GM18499 (cell line): ENCODE measurements around the gene TYW1.
"Not testable (repeated sequence)": the region's sequence is repeated elsewhere in the genome, so short reads cannot be mapped to it uniquely, and the experiment has no call there.

Experiments used
- ATAC-seq: cut with Tn5 transposase; IDR thresholded peaks from one replicate; pipeline ENCODE4 v1.9.1; 2021; ENCODE audit warnings: moderate number of reproducible peaks; ENCODE audit not compliant: insufficient read depth, unreplicated experiment

The TYW1 gene, protein sequence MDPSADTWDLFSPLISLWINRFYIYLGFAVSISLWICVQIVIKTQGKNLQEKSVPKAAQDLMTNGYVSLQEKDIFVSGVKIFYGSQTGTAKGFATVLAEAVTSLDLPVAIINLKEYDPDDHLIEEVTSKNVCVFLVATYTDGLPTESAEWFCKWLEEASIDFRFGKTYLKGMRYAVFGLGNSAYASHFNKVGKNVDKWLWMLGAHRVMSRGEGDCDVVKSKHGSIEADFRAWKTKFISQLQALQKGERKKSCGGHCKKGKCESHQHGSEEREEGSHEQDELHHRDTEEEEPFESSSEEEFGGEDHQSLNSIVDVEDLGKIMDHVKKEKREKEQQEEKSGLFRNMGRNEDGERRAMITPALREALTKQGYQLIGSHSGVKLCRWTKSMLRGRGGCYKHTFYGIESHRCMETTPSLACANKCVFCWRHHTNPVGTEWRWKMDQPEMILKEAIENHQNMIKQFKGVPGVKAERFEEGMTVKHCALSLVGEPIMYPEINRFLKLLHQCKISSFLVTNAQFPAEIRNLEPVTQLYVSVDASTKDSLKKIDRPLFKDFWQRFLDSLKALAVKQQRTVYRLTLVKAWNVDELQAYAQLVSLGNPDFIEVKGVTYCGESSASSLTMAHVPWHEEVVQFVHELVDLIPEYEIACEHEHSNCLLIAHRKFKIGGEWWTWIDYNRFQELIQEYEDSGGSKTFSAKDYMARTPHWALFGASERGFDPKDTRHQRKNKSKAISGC

DNA sequence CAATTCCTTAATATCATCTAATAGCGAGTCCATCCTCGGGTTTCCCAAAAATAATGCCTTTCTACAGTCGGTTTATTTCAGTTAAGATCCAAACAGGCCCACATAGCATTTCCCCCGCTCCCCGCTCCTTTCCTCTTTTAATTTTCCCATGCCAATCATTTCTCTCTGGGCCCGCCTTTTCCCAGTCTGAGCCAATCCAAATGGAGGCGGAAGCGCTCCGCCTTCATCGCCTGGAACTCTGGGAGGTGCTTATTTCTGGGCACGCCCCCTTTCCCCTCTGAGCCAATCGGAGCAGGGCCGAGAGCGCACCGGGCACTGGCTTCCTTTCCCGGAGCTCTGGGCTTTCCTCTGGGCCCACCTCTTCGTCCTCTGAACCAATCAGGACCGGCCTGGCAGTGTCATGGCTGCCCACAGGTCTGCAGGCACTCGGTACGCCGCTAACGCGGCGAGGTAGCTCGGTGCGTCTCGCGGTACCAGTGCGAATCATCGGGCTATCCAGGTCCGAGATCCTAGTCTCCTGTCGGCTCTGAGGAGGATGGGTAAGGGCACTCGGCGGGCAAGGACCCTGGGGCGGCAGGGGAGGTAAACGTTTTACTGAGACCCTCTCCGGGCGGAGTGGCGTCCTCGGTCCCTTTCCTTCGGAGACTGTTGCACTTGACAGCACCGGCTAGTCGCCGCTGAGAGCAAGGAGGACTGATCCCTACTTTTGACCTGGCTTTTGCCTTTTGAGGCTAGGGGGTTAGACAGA, at the start of gene TYW1:
Gene TYW1 (plus strand): TSS at position 390 of the 748 bp plus-strand sequence. CDS start 146 bp downstream, at position 536.
- ATAC-seq = peak; percentile 78

DNA sequence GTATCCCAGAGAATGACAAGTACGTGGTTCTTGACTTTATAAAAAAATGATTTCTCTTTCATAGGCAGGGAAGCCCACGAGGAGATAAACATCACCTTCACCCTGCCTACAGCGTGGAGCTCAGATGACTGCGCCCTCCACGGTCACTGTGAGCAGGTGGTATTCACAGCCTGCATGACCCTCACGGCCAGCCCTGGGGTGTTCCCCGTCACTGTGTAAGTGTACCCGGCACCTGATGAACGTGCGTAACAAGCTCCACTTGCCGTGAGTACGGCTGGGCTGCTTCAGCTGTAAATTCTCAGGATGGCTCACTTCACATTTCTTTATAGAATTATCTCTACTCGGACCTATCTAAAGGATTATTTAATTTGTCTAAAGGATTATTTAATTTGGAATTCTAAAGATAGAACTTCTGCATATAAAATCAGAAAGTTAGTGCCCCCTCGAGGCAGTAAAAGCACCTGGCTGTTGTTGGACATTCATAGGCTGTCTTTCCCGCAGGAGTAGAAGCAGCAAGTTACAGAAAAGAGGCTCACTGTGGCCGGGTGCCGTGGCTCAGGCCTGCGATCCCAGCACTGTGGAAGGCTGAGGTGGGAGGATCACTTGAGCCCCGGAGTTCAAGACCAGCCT, 48.0 kb upstream of the TYW1 start:
- ATAC-seq = no peak

DNA sequence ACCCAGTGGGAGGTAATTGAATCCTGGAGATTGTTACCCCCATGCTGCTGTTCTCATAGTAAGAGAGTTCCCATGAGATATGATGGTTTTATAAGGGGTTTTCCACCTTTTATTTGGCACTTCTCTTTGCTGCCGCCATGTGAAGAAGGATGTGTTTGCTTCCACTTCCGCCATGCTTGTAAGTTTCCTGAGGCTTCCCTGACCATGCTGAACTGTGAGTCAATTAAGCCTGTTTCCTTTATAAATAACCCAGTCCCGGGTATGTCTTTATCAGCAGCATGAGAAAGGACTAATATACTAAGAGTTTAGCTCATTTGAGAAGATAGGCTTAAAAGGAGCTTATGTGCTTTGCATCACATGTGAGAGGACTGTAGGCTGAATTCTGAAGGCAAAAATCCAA, 46.3 kb upstream of the TYW1 start:
- no peak for ATAC-seq

DNA sequence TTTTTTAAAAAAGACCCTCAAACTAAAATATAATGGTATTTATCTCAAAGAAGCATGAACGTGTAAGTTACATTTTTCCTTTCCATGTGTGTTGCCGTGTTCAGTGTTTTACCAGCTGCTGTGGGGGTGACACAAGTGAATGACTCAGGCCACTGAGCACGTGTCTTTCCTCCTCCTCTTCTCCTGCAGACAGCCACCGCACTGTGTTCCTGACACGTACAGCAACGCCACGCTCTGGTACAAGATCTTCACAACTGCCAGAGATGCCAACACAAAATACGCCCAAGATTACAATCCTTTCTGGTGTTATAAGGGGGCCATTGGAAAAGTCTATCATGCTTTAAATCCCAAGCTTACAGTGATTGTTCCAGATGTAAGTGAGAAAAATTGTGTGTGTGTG, 45.9 kb upstream of the TYW1 start:
- ATAC-seq = no peak

DNA sequence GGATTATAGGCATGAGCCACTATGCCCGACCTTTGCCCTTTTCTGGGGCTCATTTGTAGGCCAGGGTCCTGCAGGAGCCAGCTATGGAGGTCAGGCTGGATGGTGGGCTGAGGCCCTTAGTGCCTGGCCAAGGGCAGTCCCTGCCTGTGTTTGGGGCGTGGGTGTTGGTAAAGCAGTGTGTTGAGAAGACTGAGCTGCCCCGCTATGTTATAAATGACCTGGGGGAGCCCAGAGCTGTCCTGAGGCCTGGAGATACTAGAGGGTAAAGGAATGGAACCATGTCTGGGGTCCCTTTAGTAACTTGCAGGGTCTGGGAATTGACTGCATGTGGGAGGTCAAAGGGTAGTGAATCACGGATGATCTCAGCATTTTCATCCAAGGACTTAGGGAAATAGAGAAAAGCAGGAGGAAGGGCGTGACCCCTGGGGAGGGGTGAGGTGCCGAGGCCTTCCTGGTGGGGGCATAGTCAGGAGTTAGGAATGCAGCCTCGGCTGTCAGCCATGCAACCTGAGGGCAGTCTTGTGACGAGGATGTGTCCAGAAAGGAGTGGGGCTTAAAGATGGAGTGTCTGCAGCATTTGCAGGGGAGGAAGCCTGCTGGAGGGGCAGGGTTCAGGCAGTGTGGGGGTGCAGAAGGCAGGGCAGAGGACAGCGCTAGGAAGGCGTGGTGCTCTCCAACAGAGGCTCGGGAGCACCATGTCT, 44.1 kb upstream of the TYW1 start:
- no peak for ATAC-seq

DNA sequence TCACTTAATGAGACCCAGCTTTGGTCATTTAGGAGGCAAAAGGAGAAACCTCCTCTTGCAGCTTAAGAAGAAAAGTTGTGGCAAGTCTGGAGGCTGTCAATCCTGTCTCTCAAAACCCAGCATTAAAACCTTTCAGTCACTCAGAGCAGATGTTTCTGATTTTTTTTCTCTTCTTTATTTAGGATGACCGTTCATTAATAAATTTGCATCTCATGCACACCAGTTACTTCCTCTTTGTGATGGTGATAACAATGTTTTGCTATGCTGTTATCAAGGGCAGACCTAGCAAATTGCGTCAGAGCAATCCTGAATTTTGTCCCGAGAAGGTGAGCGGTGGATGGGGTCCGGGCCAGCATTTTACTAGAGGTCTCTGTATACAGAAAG, 43.6 kb upstream of the TYW1 start:
- no peak for ATAC-seq

DNA sequence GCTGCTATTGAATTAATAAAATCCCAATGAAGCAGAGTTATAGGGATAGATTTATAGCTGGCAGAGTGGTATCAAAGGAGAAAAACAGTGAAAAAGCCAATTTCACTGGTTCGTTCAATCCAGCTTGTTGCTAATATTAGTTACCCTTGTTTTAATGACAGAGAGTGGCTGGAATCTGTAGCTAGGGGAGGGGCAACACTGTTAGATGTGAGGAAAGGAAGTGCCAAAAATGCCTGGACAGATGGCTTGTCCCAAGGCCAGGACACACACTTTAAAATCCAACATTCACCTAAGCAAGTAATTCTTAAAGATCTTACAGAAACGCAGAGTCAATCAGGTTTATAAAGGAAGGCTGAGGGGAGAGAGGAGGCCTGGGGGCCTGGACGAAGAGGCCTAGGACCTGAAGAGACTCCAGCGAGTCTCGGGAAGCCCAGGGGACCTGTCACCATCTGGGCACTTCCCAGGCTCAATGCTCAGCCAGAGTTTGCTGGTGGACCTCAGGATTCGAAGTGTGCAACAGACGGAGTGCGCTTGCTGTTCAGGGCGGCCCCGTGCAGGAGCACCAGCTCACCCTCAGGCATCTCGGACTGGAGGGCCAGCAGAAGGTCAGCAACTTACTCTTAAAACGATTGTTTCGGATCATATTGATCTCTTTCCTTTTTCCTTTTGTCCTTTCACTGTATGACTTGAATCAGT, 38.9 kb upstream of the TYW1 start:
- ATAC-seq = no peak

DNA sequence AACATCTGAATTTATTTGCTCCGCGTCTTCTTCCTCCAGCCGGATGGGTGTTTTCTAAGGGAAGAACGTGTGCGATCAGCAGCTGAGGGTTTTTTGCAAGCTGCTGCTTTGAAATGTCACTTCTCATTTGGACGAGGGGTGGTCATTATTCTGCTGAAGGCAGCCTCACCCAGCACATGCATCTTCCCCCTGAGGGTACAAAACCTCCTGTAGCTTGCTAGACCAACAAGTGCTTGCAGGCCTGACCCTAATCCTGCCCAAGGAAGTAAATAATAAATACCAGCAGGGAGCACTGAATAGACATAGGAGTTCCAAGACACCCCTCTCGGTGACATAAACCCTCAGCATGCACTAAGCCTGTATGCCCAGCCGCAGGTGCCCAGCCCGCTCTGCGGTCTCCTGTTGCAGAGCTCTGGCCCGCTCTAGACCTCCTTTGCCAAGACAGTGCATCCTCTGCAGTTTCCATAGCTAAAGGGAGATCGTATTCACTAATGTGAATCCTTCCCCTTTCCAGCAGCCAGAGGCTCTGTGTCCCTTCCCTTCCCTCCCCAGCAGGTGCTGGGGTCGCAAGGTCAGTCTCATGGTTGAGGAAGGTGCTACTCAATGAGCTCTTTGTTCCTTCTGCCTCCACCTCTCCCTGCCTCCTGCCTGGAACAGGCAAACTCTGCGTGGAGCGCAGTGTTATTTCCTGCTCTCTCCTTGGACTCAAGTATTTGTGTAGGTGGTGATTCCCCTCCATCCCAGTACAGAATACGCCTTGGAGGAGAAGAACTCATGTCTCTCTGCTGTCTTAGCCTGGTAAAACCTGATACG, 37.9 kb upstream of the TYW1 start:
- no peak for ATAC-seq

DNA sequence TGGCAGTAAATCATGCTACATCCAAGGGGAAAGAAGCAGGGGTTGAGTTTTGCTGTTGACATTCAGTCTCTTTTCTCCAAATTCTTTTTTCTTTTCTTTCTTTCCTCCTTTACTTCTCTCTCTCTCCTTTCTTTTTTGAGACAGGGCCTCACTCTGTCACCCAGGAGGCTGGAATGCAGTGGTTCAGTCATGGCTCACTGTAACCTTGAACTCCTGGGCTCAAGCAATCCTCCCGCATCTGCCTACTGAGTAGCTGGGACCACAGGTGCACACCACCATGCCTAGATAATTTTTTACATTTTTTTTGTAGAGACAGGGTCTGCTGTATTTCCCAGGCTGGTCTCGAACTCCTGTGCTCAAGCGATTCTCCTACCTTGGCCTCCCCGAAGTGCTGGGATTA, 36.4 kb upstream of the TYW1 start:
- no peak for ATAC-seq

DNA sequence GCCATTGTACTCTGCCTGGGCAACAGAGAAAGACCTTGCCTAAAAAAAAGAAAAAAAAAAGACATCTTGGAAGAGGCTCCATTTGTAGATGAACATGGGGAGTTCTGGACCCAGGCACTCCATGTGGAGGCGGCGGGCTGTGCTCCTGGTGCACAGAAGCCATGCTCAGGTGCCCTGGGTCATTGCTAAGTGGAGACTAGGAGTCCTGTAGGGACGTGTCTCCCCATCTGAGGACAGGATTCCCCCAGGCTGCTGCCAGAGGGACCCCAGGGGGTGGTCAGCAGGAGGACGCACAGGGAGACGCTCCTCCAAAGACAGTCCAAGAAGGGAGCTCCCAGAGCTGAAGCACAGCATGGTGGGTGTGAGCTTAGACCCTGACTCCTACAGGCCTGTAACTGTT, 35.5 kb upstream of the TYW1 start:
- no peak for ATAC-seq

DNA sequence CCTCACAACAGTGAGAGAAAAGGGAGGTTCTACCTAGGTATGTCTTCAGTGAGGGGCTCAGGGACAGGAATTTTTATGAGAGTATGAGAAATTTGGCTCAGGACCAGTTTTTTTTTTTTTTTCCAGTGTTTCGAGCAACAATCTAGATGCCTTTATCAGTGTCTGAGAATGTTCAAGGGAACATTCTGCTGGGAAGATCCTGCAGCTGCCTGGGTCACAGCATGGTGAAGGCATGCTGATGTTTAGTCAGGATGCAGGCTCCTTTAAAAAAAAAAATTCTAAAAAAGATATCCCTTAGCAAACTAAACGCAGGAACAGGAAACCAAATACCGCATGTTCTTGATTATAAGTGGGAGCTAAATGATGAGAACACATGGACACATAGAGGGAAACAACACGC, 32.2 kb upstream of the TYW1 start:
- no peak for ATAC-seq

DNA sequence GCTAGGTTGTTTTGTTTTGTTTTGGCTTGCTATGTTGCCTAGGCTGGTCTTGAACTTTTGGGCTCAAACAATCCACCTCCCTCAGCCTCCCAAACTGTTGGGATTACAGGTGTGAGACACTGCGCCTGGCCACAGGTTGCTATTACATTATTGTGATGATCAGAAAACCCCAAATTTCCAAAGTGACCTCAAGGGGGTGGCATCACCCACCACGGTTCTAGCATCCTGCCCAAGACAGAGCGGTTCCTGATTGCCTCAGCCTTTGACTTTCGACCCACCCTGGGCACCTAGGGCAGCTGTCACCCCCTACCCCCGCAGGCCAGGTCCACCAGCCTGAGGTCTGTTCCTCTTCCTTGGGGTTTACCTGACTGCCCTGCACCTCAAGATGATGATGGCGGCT, 29.6 kb upstream of the TYW1 start:
- no peak for ATAC-seq

DNA sequence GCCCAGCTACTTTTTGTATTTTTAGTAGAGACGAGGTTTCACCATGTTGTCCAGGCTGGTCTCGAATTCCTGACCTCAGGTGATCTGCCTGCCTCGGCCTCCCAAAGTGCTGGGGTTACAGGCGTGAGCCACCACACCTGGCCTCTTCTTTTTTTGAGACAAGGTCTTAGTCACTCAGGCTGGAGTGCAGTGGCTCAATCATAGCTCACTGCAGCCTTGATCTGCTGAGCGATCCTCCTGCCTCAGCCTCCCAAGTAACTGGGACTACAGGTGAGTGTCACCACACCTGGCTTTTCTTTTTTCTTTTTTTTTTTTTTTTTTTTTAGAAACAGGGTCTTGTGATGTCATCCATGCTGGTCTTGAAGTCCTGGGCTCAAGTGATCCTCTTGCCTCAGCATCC, 27.6 kb upstream of the TYW1 start:
- not testable (repeated sequence) for ATAC-seq

DNA sequence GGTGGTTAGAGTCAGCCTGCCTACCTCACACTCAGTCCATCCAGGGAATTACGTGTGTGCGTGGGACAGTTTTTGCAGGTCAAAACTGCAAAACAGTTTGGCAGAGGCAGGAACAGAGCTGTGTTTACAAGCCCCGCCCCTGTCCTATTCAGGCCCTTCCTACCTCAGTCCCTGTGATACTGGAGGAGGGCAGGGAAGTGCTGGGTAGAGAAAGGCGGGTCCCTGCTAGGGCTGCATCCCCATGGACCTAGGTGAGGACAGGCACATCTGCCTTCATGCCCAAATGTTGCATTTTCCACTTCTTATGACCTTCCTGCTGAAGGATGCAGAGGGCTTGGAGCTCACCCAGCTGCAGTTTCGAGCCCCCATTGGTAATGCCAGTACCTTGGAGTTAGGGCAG, 26.3 kb upstream of the TYW1 start:
- ATAC-seq = no peak

DNA sequence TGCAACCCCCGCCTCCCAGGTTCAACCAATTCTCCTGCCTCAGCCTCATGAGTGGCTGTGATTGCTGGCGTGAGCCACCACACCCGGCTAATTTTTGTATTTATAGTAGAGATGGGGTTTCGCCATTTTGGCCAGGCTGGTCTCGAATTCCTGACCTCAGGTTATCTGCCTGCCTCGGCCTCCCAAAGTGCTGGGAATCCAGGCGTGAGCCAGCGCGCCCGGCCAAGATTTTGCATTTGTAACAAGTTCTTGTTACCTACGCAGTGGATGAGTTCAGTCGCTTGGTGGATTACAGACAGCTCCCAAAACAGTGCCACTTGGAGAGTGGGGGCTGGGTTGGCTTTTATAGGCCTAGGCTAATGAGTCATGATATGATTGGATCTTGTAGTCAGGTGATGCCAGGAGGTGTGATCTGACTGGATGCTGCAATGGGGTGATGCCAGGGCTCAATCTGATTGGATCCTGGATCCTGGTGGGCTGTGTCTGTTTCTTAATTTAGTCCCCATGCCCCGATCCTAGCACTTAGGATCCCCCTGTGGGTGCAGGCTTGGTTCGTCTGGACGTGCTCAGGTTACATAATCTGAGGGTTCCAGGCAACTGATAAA, 21.5 kb upstream of the TYW1 start:
- ATAC-seq = no peak

DNA sequence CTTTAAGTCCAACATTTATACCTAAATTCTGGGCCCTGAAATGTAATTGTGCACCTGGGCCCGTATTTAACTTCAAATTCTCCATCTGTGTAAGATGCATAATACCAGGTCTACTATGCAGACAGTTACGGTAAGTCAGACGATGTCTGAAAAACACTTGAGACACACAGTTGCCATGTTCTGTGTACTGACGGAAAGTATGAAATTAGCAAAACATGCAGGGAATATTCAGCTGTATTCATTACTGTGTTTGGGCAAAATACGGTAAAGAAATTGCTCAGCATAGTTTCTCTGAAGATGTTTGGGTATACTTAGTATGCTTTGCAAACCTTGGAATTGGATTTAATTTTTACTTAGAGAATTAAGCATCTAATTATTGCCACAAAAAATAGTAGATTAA, 18.3 kb upstream of the TYW1 start:
- not testable (repeated sequence) for ATAC-seq

DNA sequence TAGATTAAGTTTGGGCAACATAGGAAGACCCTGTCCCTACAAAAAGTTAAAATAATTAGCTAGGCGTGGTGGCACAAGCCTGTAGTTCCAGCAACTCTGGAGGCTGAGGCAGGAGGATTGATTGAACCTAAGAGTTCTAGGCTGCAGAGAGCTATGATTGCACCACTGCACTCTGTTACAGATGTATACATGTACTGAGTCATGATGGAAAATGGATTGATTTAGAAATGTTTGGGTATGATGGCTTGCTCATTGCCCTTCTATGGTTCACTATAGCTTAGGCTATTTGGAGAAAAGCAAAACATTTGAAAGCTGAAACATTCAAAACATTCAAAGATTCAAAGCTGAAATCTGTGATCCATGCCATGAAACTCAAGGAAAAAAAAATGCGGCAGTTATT, 17.6 kb upstream of the TYW1 start:
- not testable (repeated sequence) for ATAC-seq

DNA sequence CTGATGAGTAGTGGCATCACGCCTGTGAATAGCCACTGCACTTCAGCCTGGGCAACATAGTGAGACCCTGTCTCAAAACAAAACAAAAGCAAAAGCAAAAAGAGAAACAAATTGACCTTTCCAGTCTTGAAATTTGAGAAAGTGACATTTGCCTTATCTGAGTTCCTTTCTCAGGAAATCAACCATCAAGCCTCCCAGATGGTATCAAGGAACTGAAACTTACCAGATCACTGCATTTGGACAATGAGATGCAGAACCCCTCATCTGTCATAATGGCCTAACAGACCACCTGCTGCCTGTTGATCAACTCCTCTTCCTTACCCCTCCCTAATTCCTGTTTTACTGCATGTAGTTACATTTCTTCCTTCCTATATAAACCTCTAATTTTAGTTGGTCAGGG, 16.3 kb upstream of the TYW1 start:
- not testable (repeated sequence) for ATAC-seq
